HG02884 (cell line): ENCODE data around the gene ZBTB7C.

Source experiments
- ATAC-seq: cut with Tn5 transposase; IDR thresholded peaks from one replicate; pipeline ENCODE4 v1.9.1; 2021; ENCODE audit warnings: mild to moderate bottlenecking, moderate library complexity; ENCODE audit not compliant: unreplicated experiment

Gene ZBTB7C

DNA sequence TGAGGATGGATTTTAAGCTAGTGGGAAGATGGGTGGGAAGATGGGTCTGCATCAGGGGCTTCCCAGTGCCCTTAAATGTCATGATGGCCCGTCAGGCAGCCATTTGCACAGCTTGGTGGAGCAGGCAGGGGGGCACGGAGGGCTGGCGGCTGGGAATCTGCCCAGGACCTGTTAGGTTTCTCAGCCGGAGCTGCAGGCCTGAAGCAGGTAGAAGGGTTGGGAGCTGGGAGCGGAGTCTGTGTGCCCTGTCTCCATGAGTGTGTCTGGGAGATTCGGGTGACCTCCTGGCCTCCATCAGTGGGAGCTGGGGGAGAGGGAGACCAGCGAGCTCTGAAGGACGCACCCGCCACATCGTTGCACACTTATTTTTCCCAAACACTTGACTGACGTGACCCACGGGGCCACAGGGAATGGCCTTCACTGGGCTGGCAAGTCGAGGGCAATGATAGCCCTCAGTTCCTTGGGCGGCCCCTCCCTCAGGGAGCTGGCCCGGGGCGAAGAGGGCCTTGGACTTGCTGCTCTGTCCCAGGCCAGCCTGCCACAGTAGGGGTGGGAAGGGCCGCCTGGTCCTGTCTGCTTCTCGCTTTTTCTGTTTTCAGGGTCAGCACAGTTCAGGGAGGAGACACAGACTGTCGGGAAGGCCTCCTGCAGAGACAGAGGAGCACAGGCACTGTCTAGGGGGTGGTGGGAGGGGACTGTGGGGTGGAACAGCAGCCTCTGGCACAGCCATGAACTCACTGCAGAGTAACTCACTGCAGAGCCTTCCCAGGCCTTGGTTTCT, 236.8 kb downstream of the ZBTB7C start:
- ATAC-seq, result no peak

DNA sequence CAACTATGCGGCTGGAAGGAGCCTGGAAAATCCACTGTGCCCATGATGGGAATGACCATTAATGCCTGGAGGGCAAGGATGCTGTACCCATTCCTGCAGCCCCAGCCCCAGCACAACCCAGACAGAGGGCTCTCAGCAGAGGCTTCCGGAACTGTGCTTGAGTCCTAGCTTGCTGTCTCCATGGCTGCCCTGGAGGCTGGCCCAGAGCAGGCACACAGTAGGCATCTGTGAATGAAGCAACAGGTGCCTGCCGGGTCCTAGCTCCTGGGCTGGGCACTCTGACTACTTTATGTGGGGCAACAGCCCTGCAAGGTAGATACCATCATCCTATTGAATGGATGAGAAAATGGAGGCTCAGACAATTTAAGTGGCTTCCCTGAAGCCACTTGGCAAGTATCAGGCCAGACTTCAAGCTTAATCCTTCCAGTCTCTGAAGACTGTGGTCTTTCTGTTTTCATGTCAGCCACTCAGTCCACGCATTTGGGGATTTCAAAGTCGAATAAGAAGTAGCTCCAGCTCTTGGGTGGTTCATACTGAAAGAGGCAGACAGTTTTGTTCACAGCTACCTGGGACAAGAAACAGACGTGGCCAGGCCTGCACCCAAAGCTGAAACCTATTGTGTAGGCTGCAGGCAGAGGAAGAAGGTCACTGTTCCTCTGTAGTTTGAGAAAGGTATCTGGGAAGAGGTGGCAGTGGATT, 237.5 kb downstream of the ZBTB7C start:
- no peak for ATAC-seq

DNA sequence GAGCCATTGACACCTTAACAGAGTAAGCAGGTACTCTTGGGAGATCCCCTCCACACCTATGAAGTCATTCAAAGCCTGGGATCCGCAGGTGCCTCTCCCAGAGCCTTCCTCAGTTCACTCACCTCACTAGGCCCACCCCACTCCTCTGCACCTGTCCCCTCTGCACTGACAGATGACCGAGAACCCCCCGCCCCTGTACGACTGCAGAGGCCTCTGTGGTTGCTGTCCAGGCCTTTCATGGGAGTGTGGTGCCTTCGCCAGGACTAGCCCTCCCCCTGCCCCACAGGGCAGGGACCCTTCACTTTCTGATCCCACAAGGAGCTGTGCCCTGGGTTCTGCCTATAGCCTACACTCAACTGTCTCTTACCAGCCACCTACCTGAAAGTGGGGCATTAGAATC, 238.5 kb downstream of the ZBTB7C start:
- ATAC-seq, result no peak

DNA sequence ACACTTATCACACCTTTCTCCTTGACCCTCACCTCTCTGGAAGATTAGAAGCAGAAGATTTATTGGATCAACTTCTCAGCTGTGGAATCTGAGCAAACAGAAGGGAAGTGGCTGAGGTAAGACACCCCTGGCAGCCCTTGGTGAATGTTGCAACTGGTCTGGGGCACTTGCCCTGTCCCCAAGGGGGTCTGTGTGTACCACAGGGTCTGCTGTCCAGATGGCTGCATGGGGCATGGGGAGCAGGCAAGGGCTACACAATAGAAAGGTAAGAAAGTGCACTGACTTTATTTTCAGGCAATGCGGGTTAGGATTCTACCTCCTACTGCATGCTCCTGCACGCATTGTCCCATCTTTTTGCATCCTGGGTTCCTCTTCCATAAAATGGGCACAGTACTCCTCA, 240.3 kb downstream of the ZBTB7C start:
- no peak for ATAC-seq

DNA sequence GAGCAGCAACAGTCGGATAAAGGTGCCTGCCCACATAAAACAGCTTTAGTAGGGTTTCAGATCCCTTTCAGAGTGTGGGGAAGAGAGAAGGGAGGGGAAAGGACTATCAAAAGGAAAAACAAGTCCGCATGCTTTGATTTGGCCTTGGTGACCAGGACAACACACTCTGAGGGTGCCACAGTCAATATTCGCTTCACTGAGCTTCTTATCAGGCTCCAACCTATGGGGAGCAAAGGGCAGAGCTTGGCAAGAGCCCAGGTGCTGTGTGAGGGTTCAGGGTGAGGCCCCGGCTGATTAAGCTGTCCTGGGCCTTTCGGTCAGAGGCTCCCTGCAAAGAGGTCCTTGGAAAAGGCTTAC, 241.3 kb downstream of the ZBTB7C start:
- no peak for ATAC-seq

DNA sequence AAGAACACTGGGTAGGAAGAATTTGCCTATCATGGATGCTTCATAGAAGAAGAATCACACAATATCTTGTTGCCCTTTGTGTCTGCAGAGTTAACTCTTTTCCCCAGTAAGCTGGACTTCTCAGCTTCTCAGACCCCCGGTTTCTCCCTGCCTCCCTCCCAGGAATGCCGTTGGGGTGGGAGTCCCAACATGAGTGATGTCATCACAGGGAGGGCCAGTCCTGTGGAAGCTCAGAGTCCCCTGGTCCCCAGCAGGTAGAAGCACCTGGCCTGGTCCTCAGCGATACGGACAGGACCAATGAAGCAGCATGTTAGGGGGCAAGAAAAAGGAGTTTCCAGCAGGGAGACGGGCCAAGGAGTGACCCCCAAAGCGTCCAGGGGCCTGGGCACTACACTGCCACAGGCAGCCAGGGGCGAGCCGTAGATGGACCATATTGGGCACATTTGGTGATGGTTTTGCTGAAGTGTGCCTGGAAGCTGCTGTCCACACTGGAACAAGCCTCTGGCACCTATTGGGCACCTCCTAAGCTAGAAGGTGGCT, 242.8 kb downstream of the ZBTB7C start:
- no peak for ATAC-seq

DNA sequence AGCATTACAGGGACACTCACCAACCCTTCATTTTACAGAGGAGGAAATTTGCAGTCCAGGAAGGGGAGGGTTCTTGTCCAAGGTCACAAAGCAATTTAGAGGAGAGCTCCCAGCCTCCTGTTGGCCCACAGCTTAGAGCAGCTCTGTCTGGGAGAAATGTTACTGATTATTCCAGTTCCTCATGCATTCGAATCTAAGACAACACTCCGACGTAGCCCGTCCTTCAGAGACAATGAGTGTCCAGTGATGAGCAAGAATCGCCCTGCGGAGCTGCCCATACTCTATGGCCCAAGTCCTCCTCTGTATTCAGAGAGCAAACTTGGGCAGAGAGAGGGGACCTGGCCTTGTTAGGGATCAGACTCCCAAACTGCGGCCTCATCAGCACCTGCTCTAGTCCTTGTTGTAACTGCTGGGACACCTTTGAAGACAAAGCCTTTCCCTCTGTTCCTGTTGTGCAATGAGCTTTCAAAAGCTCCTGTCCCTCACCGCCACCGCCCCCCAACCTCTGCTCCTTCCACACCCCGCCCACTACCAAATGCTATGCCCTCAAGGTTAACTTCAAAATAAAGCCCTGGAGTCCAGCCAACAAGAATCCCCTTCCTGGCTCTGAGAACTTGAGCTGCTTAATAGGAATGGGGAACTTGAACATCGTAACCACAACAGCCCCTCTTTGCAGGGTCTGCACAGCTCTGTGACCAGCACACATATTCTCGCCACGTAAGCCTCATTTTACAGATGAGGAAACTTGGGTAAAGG, 243.9 kb downstream of the ZBTB7C start:
- ATAC-seq, result no peak

DNA sequence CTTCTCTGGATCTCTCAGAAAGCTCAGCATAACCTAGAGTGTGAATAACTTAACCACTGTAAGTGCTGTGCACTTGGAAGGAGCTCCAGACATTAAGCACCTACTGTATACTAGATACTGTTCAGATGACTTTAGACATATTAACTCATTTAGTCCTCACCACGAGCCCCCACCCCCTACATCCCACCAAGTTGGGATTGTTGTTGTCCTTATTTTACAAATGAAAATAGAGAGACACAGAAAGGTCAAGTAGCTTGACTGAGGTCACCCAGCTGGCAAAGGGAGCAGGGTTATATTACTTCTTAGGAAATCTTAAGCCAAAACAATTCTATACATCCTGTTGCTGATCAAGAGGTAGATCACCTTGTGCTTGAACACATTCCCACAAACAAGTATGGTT, 244.5 kb downstream of the ZBTB7C start:
- no peak for ATAC-seq

DNA sequence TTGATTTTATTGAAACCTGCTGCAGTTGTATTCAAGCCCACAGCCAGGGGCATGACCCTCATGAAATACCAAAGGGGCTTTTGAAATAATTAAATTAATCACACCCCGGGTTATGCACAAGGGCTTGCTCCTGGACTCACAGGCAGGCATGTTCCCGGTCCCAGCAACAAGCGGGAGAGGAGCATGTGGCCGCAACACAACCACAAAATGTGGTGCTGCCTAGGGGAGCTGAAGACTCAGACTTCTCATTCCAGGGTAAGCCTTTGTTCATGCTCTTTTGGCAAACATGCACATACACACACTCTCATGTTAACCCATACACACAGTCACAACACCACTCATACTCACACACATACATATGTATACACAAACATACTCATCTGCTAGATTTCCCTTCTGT, 245.1 kb downstream of the ZBTB7C start:
- ATAC-seq, result no peak

DNA sequence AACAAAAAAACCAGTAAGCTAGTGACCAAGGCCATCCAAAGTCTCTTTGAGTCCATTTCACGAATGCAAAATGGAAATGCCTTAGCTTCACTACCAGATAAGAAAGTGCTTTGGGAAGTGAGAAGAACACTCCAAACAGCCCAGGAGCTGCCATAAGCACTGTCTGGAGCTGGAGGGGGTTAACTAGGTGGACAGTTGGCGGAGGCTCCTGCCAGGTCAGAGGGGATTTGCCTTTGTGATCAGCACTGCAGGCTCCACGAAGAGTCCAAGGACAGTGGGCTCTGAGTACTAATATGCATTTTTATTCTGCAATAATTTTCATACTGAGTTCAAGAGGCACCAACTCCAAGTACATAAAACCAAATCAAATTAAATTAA, 245.5 kb downstream of the ZBTB7C start:
- no peak for ATAC-seq

DNA sequence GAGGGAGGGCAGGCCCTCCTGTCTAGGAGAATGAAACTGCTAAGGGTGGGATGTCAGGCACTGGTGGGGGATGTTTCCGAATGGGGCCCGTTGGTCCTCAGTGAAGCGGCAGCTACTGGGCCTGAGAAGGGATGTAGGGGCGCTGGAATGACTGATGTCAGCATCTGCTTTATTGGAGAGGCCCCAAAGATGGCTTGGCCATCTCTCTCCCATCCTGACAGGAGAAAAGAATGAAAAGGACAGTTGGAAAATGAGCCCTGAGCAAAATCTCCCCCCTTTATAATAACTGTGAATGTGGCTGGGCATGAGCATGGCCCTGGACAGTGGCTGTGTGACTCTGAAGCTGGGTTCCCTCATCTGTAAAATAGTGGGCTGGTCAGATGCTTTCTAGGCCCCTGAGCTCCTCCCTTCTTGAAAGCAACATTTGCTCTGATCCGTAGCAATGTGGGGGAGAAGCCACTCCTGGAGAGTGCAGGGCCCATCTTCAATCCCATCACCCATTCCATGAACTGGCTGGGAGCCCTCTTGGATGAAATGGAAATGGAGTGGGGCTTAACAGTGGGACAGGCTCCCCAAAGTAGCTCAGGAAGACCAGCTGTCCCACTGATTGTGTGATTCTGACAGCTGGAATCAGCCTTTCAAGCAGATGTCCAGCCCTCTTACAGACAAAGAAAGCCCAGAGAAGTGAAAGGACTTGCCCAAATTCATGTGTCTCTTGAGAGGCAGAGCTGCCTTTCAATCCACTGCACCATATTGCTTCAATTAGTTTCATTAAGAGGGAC, 246.0 kb downstream of the ZBTB7C start:
- ATAC-seq, result no peak

DNA sequence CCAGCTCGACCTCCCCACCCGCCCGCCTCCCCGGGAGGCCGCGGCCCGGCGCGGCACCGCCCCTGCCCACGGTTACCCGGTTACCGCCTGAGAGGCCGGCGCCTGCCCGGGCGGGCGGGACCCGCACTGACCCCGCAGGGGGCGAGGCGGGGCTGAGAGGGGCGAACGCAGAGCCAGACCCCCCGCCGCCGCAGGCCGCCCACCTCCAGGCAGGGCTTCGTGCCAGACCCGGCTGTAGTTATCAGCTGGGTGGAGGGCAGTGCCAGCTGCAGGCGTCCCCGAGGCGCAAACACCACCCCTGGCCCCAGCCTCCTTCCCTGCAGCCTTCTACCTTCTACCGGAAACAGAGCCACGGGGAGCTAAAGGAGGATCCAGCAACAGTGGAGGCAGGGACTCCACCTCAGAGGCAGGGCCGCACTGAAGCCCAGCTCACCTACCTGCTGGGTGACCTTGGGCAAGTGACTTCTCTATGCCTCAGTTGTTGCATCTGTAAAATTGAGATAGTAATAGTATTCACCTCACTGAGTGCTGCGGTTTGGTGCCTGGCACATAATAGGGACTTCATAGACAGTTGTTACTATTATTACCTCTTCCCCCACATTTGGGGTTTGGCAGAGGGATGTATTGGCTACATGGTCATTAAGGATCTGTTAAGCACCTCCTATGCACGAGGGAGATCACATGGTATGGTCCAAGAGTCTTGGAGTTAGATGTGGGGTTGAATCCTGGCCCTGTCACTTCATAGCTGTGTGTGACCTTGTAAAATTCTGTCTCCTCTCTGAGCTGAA, 247.1 kb downstream of the ZBTB7C start:
- ATAC-seq, result peak; percentile 62

DNA sequence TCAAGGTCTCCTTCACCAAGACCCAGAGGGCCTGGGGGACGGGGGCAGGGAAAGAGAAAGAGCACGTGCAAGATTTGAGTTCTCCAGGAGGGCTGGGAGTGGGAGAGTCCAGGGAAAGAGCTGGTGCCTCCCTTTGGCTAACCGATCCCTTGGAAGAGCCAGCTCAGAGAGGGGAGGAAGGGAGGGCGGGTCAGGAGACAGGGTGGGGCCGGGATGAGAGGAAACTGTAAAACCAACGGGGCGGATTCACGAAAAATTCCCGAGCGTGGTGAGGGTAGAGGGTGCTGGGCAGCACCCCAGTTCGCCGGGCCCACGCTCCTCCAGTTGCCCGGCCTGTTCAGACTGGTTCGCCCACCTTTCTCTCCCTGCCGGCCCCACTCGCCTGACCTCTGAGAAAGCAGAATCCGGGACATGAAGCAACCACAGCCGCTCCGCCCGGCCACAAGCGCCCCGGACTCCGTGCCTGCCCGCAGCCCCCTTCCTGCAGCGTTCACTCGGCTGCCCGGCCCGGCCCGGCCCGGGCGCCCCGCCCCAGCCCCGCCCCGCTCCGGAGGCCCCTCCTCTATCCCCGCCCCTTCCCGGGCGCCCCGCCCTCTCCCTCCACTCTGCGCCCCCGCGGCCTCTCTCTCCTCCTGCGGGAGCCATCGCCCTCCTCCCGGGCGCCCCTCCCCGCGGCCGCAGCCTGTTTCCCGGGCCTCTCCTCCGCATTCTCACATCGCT, 247.8 kb downstream of the ZBTB7C start:
- ATAC-seq, result peak; percentile 75

DNA sequence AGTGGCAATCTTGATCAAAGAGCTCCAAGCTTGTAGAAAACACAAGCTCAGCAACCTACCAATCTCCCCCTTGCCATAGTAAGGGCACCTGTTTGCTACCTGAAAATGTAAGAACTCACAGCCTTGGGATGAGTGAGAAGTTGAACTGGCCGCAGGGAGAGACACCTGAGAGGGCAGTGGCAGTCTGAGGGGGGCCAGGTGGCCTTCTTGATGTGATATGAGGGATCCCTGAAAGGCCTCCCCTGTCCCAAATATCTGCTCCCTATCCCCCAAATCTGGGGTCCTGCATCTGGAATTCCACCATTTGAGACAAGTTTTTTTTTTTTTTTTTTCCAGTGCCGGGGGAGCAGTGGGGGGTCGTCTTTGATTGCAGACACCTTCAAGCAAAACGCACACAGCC, 248.6 kb downstream of the ZBTB7C start:
- ATAC-seq, result no peak

DNA sequence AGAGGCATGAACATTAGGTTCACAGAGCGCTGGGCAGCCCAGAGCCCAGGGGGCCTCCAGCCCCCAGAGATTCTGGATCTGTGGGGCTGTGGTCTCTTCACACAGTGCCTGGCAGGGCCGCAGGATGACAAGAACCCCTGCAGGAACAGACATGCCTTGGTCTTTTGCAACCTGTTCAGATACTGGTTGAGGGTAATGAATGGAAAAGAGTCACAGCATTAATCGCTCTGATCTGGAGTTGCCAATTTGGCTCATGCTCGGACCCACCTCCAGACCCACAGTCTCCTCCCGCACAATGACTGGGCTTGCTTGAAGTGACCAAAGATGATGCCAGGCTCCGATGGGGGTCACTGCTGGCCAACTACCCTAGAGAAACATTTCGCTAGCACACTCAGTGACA, 249.4 kb downstream of the ZBTB7C start:
- no peak for ATAC-seq

DNA sequence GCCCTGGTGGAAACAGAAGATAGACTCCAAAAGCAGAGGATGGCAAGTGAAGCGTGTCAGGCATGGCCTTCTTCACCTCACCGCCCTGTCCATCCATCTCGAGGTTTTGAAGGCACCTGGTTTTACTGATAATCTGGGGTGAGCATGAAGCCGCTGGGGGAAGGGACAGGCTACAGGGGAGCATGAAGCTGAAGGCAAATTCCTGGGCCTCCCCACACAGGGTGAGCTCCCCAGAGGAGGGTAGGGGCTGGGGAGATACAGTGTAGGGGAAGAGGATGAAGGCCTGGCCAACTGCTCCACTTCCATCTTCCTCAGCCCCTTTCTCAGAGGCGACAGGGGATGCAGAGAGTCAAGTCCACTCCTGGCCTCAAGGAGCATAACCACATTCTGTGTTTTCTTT, 250.5 kb downstream of the ZBTB7C start:
- ATAC-seq, result no peak

DNA sequence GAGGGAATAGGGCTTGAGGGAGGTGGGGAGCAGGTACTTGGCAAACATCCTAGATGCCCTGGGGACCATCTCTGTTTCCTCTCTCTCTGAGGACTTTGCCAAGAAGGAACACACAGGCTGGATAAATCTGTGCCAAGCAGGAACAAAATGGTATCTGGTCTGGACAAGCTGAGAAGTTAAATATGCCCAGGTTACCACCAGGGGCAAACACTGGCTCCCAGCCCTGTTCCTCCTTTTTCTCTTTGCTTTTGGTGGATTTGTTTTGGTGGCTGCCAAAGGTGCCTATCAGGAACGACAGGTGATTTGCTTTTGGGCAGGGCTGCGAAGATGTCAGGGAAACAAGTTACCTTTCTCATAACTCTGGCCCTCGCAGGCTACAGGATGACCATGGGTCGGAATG, 251.2 kb downstream of the ZBTB7C start:
- no peak for ATAC-seq

DNA sequence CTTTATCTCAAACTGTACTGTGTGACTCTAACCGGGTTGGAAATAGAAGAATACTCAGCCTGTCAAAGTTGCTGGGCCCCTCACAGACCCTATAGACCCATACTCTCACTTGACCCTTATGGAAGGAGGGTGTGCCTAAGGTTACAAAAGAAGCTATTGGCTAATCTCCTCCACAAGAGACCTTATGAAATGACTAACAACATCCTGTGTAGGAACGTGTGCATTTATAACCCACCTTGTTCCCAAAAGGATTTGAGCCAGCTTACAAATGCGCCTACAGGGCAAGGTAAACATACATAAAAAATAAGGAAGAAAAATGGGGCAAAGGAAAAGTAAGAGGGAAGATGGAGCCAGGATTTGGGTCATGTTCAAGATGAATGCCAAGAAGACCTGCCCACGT, 253.3 kb downstream of the ZBTB7C start:
- no peak for ATAC-seq

DNA sequence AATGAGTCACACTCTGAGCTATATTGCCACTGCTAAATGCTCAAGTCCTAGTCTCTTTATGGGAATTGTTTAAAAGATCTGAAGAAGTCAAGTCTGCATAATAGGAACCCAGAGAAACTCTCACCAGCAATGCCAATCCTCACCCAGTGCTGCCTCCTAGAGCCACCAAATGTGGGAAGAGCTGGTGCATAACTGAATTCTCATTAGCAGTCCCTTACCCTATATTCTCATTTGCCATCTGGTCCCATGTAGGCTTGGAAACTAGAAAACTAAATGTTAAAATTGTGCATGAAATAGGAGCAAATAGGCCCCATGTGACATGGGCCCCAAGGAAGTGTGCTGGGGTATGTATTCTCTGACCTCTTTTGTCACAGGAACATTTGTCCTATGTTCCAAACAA, 254.4 kb downstream of the ZBTB7C start:
- ATAC-seq, result no peak
